Measurements from ENCODE around the gene CNNM1. TPM values are rescaled to one million over a fixed set of nuclear protein-coding genes. Genes with fewer than 3 reads are reported as not detected.

Gene CNNM1
- total and polyA plus RNA-seq, 4 donors, result 0.15 to 0.52 (median 0.19) TPM

DNA sequence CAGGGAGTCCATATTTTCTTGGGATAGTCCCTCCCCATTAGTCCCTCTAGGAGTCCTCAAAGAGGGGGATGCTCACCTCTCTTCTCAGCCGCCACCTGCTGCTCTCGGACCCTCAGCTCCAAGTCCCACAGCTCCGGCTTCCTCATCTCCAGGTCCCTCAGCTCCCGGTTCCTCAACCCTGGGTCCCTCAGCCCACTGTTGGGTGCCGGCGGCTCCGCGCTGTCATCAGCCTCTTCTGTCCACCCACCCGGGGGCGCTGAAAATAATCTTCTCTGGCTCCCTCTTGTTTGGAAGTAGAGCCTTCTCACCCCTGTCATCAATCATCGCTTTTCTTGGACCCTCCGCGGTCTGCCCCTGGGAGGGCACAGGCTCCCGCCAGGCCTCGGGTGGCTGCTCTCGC is 13.3 kb upstream of the CNNM1 start:
- Histone ChIP-seq H3K27me3 (ENCODE audit: control insufficient read depth in 3 of 3, insufficient read depth in 3 of 3, low read length in 2 of 3) (peaks cover 0 to 2% (median 0%) of the 10 kb centered on the region in 3 donors), H3K4me3 (no peak overlapping the region), H3K9me3 (ENCODE audit: control insufficient read depth in 4 of 4, insufficient read depth in 3 of 4, low read length in 3 of 4) (no peaks in the 10 kb centered on the region), H3K4me1 (ENCODE audit: control insufficient read depth in 5 of 5, insufficient read depth in 5 of 5, low read length in 5 of 5) (no peaks in the 10 kb centered on the region), H3K36me3 (ENCODE audit: control insufficient read depth in 4 of 4, insufficient read depth in 4 of 4, low read length in 4 of 4) (no peaks in the 10 kb centered on the region), H3K27ac (ENCODE audit: low read depth in 1 of 2, low read length in 1 of 2) (no peak overlapping the region), H3K9ac (ENCODE audit: insufficient read depth in 1 of 2, low read length in 2 of 2) (no peak overlapping the region)
- DNase-seq (no peak), ATAC-seq (ENCODE audit: insufficient read depth, low FRiP score) (no peak)
- TF ChIP-seq, protein P1, sequence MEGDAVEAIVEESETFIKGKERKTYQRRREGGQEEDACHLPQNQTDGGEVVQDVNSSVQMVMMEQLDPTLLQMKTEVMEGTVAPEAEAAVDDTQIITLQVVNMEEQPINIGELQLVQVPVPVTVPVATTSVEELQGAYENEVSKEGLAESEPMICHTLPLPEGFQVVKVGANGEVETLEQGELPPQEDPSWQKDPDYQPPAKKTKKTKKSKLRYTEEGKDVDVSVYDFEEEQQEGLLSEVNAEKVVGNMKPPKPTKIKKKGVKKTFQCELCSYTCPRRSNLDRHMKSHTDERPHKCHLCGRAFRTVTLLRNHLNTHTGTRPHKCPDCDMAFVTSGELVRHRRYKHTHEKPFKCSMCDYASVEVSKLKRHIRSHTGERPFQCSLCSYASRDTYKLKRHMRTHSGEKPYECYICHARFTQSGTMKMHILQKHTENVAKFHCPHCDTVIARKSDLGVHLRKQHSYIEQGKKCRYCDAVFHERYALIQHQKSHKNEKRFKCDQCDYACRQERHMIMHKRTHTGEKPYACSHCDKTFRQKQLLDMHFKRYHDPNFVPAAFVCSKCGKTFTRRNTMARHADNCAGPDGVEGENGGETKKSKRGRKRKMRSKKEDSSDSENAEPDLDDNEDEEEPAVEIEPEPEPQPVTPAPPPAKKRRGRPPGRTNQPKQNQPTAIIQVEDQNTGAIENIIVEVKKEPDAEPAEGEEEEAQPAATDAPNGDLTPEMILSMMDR (IDR thresholded peaks at IDR 0.05; ENCODE audit: control extremely low read depth, extremely low read depth), result no peak
- WGBS, 2 donors, result 96 to 97% methylated on average over 16 of the region's 16 CpGs

DNA sequence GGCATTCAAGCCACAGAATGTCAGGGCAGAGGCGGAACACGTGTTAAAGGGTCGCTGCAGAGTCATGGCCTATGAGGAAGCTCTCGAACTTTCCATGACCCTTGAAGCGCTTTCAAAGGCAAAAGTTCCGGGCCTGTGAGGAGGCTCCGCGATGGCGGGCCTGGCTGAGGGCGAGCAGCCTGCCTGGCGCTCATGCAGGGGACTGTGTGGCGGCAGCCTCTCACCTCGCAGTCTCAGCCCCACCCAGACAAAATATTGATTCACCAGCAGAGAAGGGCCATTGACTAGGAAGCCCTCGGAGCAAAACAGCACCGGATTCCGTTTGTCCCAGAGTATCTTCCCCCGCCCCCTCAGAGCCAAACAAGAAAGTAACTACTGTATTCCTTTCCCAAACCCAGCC is 12.8 kb upstream of the CNNM1 start:
- ATAC-seq (ENCODE audit: insufficient read depth, low FRiP score), result no peak
- no peaks in the 10 kb centered on the region for H3K9me3 ChIP-seq (ENCODE audit: control insufficient read depth in 4 of 4, insufficient read depth in 3 of 4, low read length in 3 of 4)
- no peaks in the 10 kb centered on the region for H3K36me3 ChIP-seq (ENCODE audit: control insufficient read depth in 4 of 4, insufficient read depth in 4 of 4, low read length in 4 of 4)
- WGBS, 2 donors, result 82 to 84% methylated on average over 17 of the region's 17 CpGs
- no peaks in the 10 kb centered on the region for H3K4me1 ChIP-seq (ENCODE audit: control insufficient read depth in 5 of 5, insufficient read depth in 5 of 5, low read length in 5 of 5)
- no peak overlapping the region for H3K4me3 ChIP-seq
- H3K27ac ChIP-seq (ENCODE audit: low read depth in 1 of 2, low read length in 1 of 2), result no peak overlapping the region
- TF ChIP-seq, protein P1 (IDR thresholded peaks at IDR 0.05; ENCODE audit: control extremely low read depth, extremely low read depth), result no peak
- no peak overlapping the region for H3K9ac ChIP-seq (ENCODE audit: insufficient read depth in 1 of 2, low read length in 2 of 2)
- peaks cover 0 to 2% (median 0%) of the 10 kb centered on the region in 3 donors for H3K27me3 ChIP-seq (ENCODE audit: control insufficient read depth in 3 of 3, insufficient read depth in 3 of 3, low read length in 2 of 3)
- DNase-seq, result no peak

DNA sequence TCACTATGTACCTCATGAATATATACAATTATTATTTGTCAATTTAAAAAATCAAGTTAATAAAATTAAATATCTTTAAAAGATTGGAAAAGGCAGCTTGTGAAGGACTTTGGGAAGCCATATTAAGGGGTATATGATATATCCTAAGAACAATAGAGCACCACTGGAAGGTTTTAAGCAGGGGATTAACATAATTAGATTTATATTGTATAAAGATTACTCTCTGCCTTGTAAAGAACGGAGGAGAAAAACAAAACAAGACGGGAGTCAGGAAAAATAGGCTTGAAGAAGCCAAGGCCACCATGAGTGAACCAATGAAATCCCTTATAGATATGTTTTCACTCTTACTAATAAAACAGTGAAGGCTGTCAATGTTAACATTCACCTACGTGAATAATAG is 11.1 kb upstream of the CNNM1 start:
- ATAC-seq (ENCODE audit: insufficient read depth, low FRiP score), result no peak
- TF ChIP-seq, protein P1 (IDR thresholded peaks at IDR 0.05; ENCODE audit: control extremely low read depth, extremely low read depth), result no peak

DNA sequence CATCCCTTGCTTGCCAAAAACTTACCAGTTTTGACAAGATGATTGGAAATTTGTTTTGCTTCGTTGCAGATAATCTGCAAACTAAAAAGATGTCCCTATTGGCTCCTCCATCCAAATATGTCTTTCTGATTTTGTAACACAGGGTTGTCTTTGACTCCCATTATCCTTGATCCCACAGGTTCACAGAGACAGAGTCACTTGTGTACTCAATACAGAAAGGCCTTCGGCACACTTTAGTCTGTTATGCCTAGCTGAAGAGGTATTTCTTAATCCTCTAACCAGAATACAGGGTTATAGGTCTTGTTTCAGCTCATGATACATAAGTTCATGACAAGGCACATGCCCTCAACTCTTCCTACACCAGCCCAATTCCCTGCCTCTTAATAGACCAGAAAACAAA is 10.7 kb upstream of the CNNM1 start:
- H3K27me3 ChIP-seq (ENCODE audit: control insufficient read depth in 3 of 3, insufficient read depth in 3 of 3, low read length in 2 of 3), result peaks cover 0 to 9% (median 6%) of the 10 kb centered on the region in 3 donors
- H3K27ac ChIP-seq (ENCODE audit: low read depth in 1 of 2, low read length in 1 of 2), result no peak overlapping the region
- TF ChIP-seq, protein P1 (IDR thresholded peaks at IDR 0.05; ENCODE audit: control extremely low read depth, extremely low read depth), result no peak
- H3K36me3 ChIP-seq (ENCODE audit: control insufficient read depth in 4 of 4, insufficient read depth in 4 of 4, low read length in 4 of 4), result no peaks in the 10 kb centered on the region
- no peak overlapping the region for H3K9ac ChIP-seq (ENCODE audit: insufficient read depth in 1 of 2, low read length in 2 of 2)
- no peaks in the 10 kb centered on the region for H3K4me1 ChIP-seq (ENCODE audit: control insufficient read depth in 5 of 5, insufficient read depth in 5 of 5, low read length in 5 of 5)
- H3K9me3 ChIP-seq (ENCODE audit: control insufficient read depth in 4 of 4, insufficient read depth in 3 of 4, low read length in 3 of 4), result no peaks in the 10 kb centered on the region
- no peak for DNase-seq
- WGBS, 2 donors, result 78 to 85% methylated on average over 2 of the region's 2 CpGs
- ATAC-seq (ENCODE audit: insufficient read depth, low FRiP score), result no peak
- no peak overlapping the region for H3K4me3 ChIP-seq

More for the DNA sequence above, 11.1 kb upstream of the CNNM1 start:
- Histone ChIP-seq H3K4me1 (ENCODE audit: control insufficient read depth in 5 of 5, insufficient read depth in 5 of 5, low read length in 5 of 5) (no peaks in the 10 kb centered on the region), H3K4me3 (no peak overlapping the region), H3K9me3 (ENCODE audit: control insufficient read depth in 4 of 4, insufficient read depth in 3 of 4, low read length in 3 of 4) (no peaks in the 10 kb centered on the region), H3K27ac (ENCODE audit: low read depth in 1 of 2, low read length in 1 of 2) (no peak overlapping the region), H3K27me3 (ENCODE audit: control insufficient read depth in 3 of 3, insufficient read depth in 3 of 3, low read length in 2 of 3) (peaks cover 0 to 9% (median 3%) of the 10 kb centered on the region in 3 donors), H3K9ac (ENCODE audit: insufficient read depth in 1 of 2, low read length in 2 of 2) (no peak overlapping the region), H3K36me3 (ENCODE audit: control insufficient read depth in 4 of 4, insufficient read depth in 4 of 4, low read length in 4 of 4) (no peaks in the 10 kb centered on the region)
- no peak for DNase-seq
- 93 to 95% methylated on average over 3 of the region's 3 CpGs for WGBS, 2 donors

Data from lung (tissue), 12 donors.